Tibial artery (tissue), 4 donors: ENCODE data around the gene NOXO1.

Experiments used
- DNase-seq, 2 donors: peaks; one replicate each; pipeline ENCODE4 v3.0.0-alpha.2; 2019
- H3K27ac ChIP-seq, 2 donors: fragments of 200-600 bp; sonication (generic) in 1 of 2; 1 replicate in 1 of 2; 2 replicates in 1 of 2; pipeline ENCODE4 v1.5.1; 2018 to 2019; ENCODE audit warnings: mild to moderate bottlenecking in 1 of 2
- H3K27me3 ChIP-seq, 2 donors: fragments of 200-600 bp; sonication (generic) in 1 of 2; one replicate each; pipeline versions ENCODE4 v1.5.1 to v1.6.0; 2016 to 2019
- H3K36me3 ChIP-seq, 3 donors: fragments of 200-600 bp; sonication (generic) in 2 of 3; one replicate each; pipeline ENCODE4 v1.5.1; 2016 to 2019; ENCODE audit warnings: mild to moderate bottlenecking in 2 of 3
- H3K4me1 ChIP-seq, 4 donors: fragments of 200-600 bp; sonication (generic) in 2 of 4; 1 replicate in 3 of 4; 2 replicates in 1 of 4; pipeline ENCODE4 v1.5.1; 2016 to 2019
- H3K4me3 ChIP-seq, 2 donors: fragments of 200-600 bp; sonication (generic) in 1 of 2; 1 replicate in 1 of 2; 2 replicates in 1 of 2; pipeline ENCODE4 v1.5.1; 2018 to 2019; ENCODE audit warnings: mild to moderate bottlenecking in 2 of 2
- H3K9me3 ChIP-seq, 3 donors: fragments of 200-600 bp; sonication (generic) in 1 of 3; one replicate each; pipeline ENCODE4 v1.5.1; 2016 to 2019
- CTCF ChIP-seq, 2 experiments: fragments of 200-600 bp in 1 of 2; fragments of 450-650 bp in 1 of 2; IDR thresholded peaks; one replicate each; pipeline ENCODE4 v1.5.1; 2017 to 2019; ENCODE audit warnings: antibody characterized with exemption in 2 of 2, mild to moderate bottlenecking in 1 of 2, moderate library complexity in 1 of 2
- intact Hi-C: fragments of 100-400 bp; cut with DNase I; formaldehyde crosslinking; loops from one replicate; pipeline ENCODE4 v1.15.0; 2023; ENCODE audit warnings: low total_unique reads

NOXO1 gene

GRCh38 chr16:1973461-1974156 is 7.7 kb downstream of the NOXO1 start:
- TF ChIP-seq CTCF (IDR thresholded peaks at IDR 0.05), result no peak
- no peak overlapping the region for H3K4me3 ChIP-seq
- DNase-seq, result no peak
- peaks cover 48 to 49% (median 48%) of the 10 kb centered on the region in 3 donors for H3K36me3 ChIP-seq
- H3K4me1 ChIP-seq, result peaks cover 0 to 33% (median 21%) of the 10 kb centered on the region in 4 donors
- H3K27ac ChIP-seq, result no peak overlapping the region
- H3K27me3 ChIP-seq, result peaks cover 0 to 52% of the 10 kb centered on the region in 2 donors
- H3K9me3 ChIP-seq, result no peaks in the 10 kb centered on the region
- intact Hi-C loops, result loop anchor here (5.0 kb wide), 1 partner anchor 361 kb away; the partner anchor contains the start of genes CRAMP1 and IFT140

- Histone ChIP-seq H3K4me1 (peaks cover 0 to 32% (median 21%) of the 10 kb centered on the region in 4 donors), H3K27ac (peak overlapping the region; percentile 80 to 94), H3K9me3 (no peaks in the 10 kb centered on the region), H3K27me3 (peaks cover 0 to 41% of the 10 kb centered on the region in 2 donors), H3K4me3 (peak overlapping the region; percentile 79 to 99), H3K36me3 (peaks cover 37 to 38% (median 37%) of the 10 kb centered on the region in 3 donors)
- DNase-seq, result no peak
- no peak for TF ChIP-seq CTCF (IDR thresholded peaks at IDR 0.05)
- intact Hi-C loops, result loop anchor here (5.0 kb wide), 1 partner anchor 360 kb away; the partner anchor contains the start of genes CRAMP1 and IFT140
Measured at GRCh38 chr16:1972490-1972877, 8.8 kb downstream of the NOXO1 start.

- H3K4me3 ChIP-seq, result peak within 1 kb of the TSS; percentile 79 to 99
- no peaks in the 10 kb centered on the region for H3K9me3 ChIP-seq
- DNase-seq, result peak; percentile 91 to 96
- intact Hi-C loops, result loop anchor here (5.0 kb wide), 1 partner anchor 360 kb away; the partner anchor contains the start of genes CRAMP1 and IFT140
- H3K27ac ChIP-seq, result peak within 1 kb of the TSS; percentile 80 to 94
- H3K27me3 ChIP-seq, result peaks cover 0 to 36% of the 10 kb centered on the region in 2 donors
- no peak for TF ChIP-seq CTCF (IDR thresholded peaks at IDR 0.05)
- H3K36me3 ChIP-seq, result peaks cover 31 to 32% (median 31%) of the 10 kb centered on the region in 3 donors
- peaks cover 0 to 32% (median 21%) of the 10 kb centered on the region in 4 donors for H3K4me1 ChIP-seq
Measured at GRCh38 chr16:1971796-1972489, 9.3 kb downstream of the NOXO1 start, which contains the start of gene TBL3. Gene TBL3, plus strand, starts transcription at chr16:1972053. Its CDS starts 112 bp downstream, at chr16:1972165.

- TF ChIP-seq CTCF (IDR thresholded peaks at IDR 0.05), result no peak
- Histone ChIP-seq H3K27me3 (no peaks in the 10 kb centered on the region), H3K4me1 (peaks cover 0 to 40% (median 27%) of the 10 kb centered on the region in 4 donors), H3K27ac (no peak overlapping the region), H3K36me3 (peaks cover 3 to 7% (median 4%) of the 10 kb centered on the region in 3 donors), H3K9me3 (no peaks in the 10 kb centered on the region), H3K4me3 (no peak overlapping the region)
- DNase-seq, result no peak
- intact Hi-C loops, result no loop called here
Measured at GRCh38 chr16:1968146-1968953, 12.9 kb downstream of the NOXO1 start.

- no peak for TF ChIP-seq CTCF (IDR thresholded peaks at IDR 0.05)
- Histone ChIP-seq H3K4me3 (peak within 1 kb of the TSS; percentile 89 to 93), H3K27ac (peak within 1 kb of the TSS in 1 of 2 donors; percentile 98), H3K36me3 (peaks cover 22 to 26% (median 23%) of the 10 kb centered on the region in 3 donors), H3K4me1 (peaks cover 0 to 29% (median 17%) of the 10 kb centered on the region in 4 donors), H3K9me3 (no peaks in the 10 kb centered on the region), H3K27me3 (no peaks in the 10 kb centered on the region)
- DNase-seq, result no peak
- intact Hi-C loops, result no loop called here
Measured at GRCh38 chr16:1966460-1966859, 14.8 kb downstream of the NOXO1 start, which contains the start of gene RNF151. Gene RNF151, plus strand, starts transcription at chr16:1966856. Its CDS starts 26 bp downstream, at chr16:1966882.
